Measurements from ENCODE around the gene CTNNA3.

DNA sequence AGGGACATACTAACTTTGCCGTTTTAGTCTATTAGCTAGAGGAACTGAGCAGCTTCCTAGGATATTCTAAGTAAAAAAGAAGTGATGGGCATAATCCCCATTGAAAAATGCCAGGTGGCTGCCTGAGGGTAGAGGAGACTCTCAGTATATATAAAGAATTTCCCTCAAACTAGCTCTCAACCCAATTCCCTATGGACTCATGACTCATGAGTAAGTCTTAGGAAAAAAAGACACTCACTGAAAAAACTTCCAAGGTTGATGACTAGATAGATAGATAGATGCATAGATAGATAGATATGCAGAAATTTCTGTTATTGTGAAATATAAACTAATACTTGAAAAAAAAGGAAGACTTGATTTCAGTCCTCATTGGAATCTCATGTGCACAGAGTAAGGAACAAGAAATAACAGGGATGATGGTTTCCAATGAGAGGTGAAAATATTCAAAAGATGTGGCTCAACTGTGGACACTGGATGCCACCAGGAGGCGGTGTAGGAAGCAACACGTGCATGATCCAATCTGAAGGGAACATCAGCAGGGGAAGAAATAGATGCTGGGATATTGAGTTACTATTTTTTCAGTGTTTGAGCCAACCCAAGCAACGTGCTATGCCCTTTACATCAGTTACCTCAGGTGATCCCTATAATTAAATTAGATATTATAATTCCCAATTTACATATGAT, 1481.1 kb downstream of the CTNNA3 start:
- TF ChIP-seq CTCF (IDR thresholded peaks at IDR 0.05; ENCODE audit: low read depth, low read length, poor library complexity, severe bottlenecking) (no peak), EZH2phosphoT487 (IDR thresholded peaks at IDR 0.05; ENCODE audit: borderline replicate concordance, low read length) (no peak)

All from DOHH2 (cell line).